ENCODE data around the gene C6orf47.

Gene C6orf47

GRCh38 chr6:31636698-31637596, 23.6 kb downstream of the C6orf47 start:
- no peak for DNase-seq (ENCODE audit: low read depth, low spot score)

- no peak for DNase-seq (ENCODE audit: low read depth, low spot score)
Measured at GRCh38 chr6:31634969-31635575, 25.5 kb downstream of the C6orf47 start.

- DNase-seq (ENCODE audit: low read depth, low spot score): no peak
Measured at GRCh38 chr6:31634131-31634530, 26.4 kb downstream of the C6orf47 start.

- no peak for DNase-seq (ENCODE audit: low read depth, low spot score)
Measured at GRCh38 chr6:31633447-31633846, 27.1 kb downstream of the C6orf47 start.

- DNase-seq (ENCODE audit: low read depth, low spot score): no peak
Measured at GRCh38 chr6:31632279-31632946, 28.2 kb downstream of the C6orf47 start.

- DNase-seq (ENCODE audit: low read depth, low spot score): no peak
Measured at GRCh38 chr6:31631681-31632278, 28.8 kb downstream of the C6orf47 start.

- no peak for DNase-seq (ENCODE audit: low read depth, low spot score)
Measured at GRCh38 chr6:31631209-31631608, 29.4 kb downstream of the C6orf47 start.

GRCh38 chr6:31630177-31630934, 30.2 kb downstream of the C6orf47 start:
- DNase-seq (ENCODE audit: low read depth, low spot score): no peak

- DNase-seq (ENCODE audit: low read depth, low spot score): no peak
Measured at GRCh38 chr6:31629014-31629413, 31.6 kb downstream of the C6orf47 start.

- no peak for DNase-seq (ENCODE audit: low read depth, low spot score)
Measured at GRCh38 chr6:31627690-31628287, 32.8 kb downstream of the C6orf47 start.

GRCh38 chr6:31626952-31627351, 33.6 kb downstream of the C6orf47 start:
- no peak for DNase-seq (ENCODE audit: low read depth, low spot score)

GRCh38 chr6:31624070-31624469, 36.5 kb downstream of the C6orf47 start:
- no peak for DNase-seq (ENCODE audit: low read depth, low spot score)

GRCh38 chr6:31622684-31623091, 37.9 kb downstream of the C6orf47 start:
- no peak for DNase-seq (ENCODE audit: low read depth, low spot score)

GRCh38 chr6:31621991-31622390, 38.6 kb downstream of the C6orf47 start:
- DNase-seq (ENCODE audit: low read depth, low spot score): no peak

- no peak for DNase-seq (ENCODE audit: low read depth, low spot score)
Measured at GRCh38 chr6:31621320-31621939, 39.1 kb downstream of the C6orf47 start.

- no peak for DNase-seq (ENCODE audit: low read depth, low spot score)
Measured at GRCh38 chr6:31620586-31621319, 39.8 kb downstream of the C6orf47 start, which contains the start of gene PRRC2A. Gene PRRC2A, plus strand, starts transcription at chr6:31620715. Its CDS starts 2,075 bp downstream, at chr6:31622790.

- peak; percentile 98 for DNase-seq (ENCODE audit: low read depth, low spot score)
Measured at GRCh38 chr6:31619805-31620585, 40.6 kb downstream of the C6orf47 start.

- no peak for DNase-seq (ENCODE audit: low read depth, low spot score)
Measured at GRCh38 chr6:31617010-31617409, 43.6 kb downstream of the C6orf47 start.

GRCh38 chr6:31615748-31616147, 44.8 kb downstream of the C6orf47 start:
- no peak for DNase-seq (ENCODE audit: low read depth, low spot score)

Data from brain pericyte (primary cell).